SK-N-SH treated with all-trans-retinoic acid at 6 μM for 48 hours (cell line): ENCODE data around the gene IKZF1.

Experiments used
- ATAC-seq: fragments of 200-7000 bp; cut with Tn5 transposase; 3 replicates; pipeline ENCODE4 v1.9.1; 2020; ENCODE audit warnings: mild to moderate bottlenecking, moderate library complexity
- BACH2 ChIP-seq: fragments of 250-450 bp; sonication (Bioruptor Pico); IDR thresholded peaks from 2 replicates; pipeline ENCODE4 v1.9.0; 2021; ENCODE audit warnings: mild to moderate bottlenecking, borderline replicate concordance
- CREB5 ChIP-seq: fragments of 250-450 bp; sonication (Bioruptor Pico); IDR thresholded peaks from 2 replicates; pipeline ENCODE4 v1.5.1; 2020; ENCODE audit warnings: low read depth, mild to moderate bottlenecking, moderate library complexity
- CSDC2 ChIP-seq: fragments of 250-450 bp; sonication (Bioruptor Pico); IDR thresholded peaks from 2 replicates; pipeline ENCODE4 v1.5.0; 2020; ENCODE audit warnings: mild to moderate bottlenecking, moderate library complexity
- CSRNP3 ChIP-seq: fragments of 250-450 bp; sonication (Bioruptor Pico); IDR thresholded peaks from 2 replicates; pipeline ENCODE4 v1.5.1; 2021; ENCODE audit warnings: mild to moderate bottlenecking, moderate library complexity
- ESRRG ChIP-seq: fragments of 250-450 bp; sonication (Bioruptor Pico); IDR thresholded peaks from 2 replicates; pipeline ENCODE4 v1.6.1; 2021; ENCODE audit warnings: mild to moderate bottlenecking
- ISL1 ChIP-seq: fragments of 250-450 bp; sonication (Bioruptor Pico); IDR thresholded peaks from 2 replicates; pipeline ENCODE4 v2.1.2; 2022; ENCODE audit warnings: mild to moderate bottlenecking, moderate library complexity
- OSR1 ChIP-seq: fragments of 250-450 bp; sonication (Bioruptor Pico); IDR thresholded peaks from 2 replicates; pipeline ENCODE4 v1.8.0; 2022; ENCODE audit warnings: moderate library complexity, mild to moderate bottlenecking, inconsistent platforms
- PATZ1 ChIP-seq: fragments of 250-450 bp; sonication (Bioruptor Pico); IDR thresholded peaks from 2 replicates; pipeline ENCODE4 v1.8.0; 2020; ENCODE audit warnings: mild to moderate bottlenecking, moderate library complexity, borderline replicate concordance
- POU6F1 ChIP-seq: fragments of 250-450 bp; sonication (Bioruptor Pico); IDR thresholded peaks from 2 replicates; pipeline ENCODE4 v1.8.0; 2021; ENCODE audit warnings: low read depth, mild to moderate bottlenecking, moderate library complexity, borderline replicate concordance
- PPARA ChIP-seq: fragments of 250-450 bp; sonication (Bioruptor Pico); IDR thresholded peaks from 2 replicates; pipeline ENCODE4 v1.5.0; 2020; ENCODE audit warnings: mild to moderate bottlenecking, borderline replicate concordance
- RARB ChIP-seq: fragments of 250-450 bp; sonication (Bioruptor Pico); IDR thresholded peaks from 2 replicates; pipeline ENCODE4 v1.8.0; 2021; ENCODE audit warnings: mild to moderate bottlenecking, moderate library complexity
- SNAI2 ChIP-seq: fragments of 250-450 bp; sonication (Bioruptor Pico); IDR thresholded peaks from 2 replicates; pipeline ENCODE4 v1.5.0; 2020; ENCODE audit warnings: mild to moderate bottlenecking, moderate library complexity
- TOX ChIP-seq: fragments of 250-450 bp; sonication (Bioruptor Pico); IDR thresholded peaks from 2 replicates; pipeline ENCODE4 v1.8.0; 2021; ENCODE audit warnings: mild to moderate bottlenecking, moderate library complexity, borderline replicate concordance
- TSHZ2 ChIP-seq: fragments of 250-450 bp; sonication (Bioruptor Pico); IDR thresholded peaks from 2 replicates; pipeline ENCODE4 v1.5.0; 2020; ENCODE audit warnings: mild to moderate bottlenecking, moderate library complexity
- ZC3H10 ChIP-seq: fragments of 250-450 bp; sonication (Bioruptor Pico); IDR thresholded peaks from 2 replicates; pipeline ENCODE4 v1.5.1; 2021; ENCODE audit warnings: mild to moderate bottlenecking, moderate library complexity
- ZFP3 ChIP-seq: fragments of 250-450 bp; sonication (Bioruptor Pico); IDR thresholded peaks from 2 replicates; pipeline ENCODE4 v1.5.0; 2020; ENCODE audit warnings: mild to moderate bottlenecking, moderate library complexity
- ZFP30 ChIP-seq: fragments of 450-650 bp; formaldehyde crosslinking; IDR thresholded peaks from 2 replicates; pipeline ENCODE4 v1.5.0; 2022; ENCODE audit warnings: mild to moderate bottlenecking, moderate library complexity
- ZNF565 ChIP-seq: fragments of 450-650 bp; formaldehyde crosslinking; conservative IDR thresholded peaks from 2 replicates; pipeline ENCODE4 v1.5.0; 2020; ENCODE audit warnings: low read depth, mild to moderate bottlenecking, moderate library complexity
- ZNF70 ChIP-seq: fragments of 450-650 bp; formaldehyde crosslinking; IDR thresholded peaks from 2 replicates; pipeline ENCODE4 v1.5.0; 2020; ENCODE audit warnings: mild to moderate bottlenecking, moderate library complexity

The IKZF1 gene

GRCh38 chr7:50317697-50318669 lies 13.5 kb downstream of the IKZF1 start:
- no peak for TF ChIP-seq CREB5 (CRISPR knock-in tag)
- no peak for TF ChIP-seq ZNF70
- no peak for TF ChIP-seq ZNF565
- TF ChIP-seq BACH2 (CRISPR knock-in tag), result no peak
- no peak for TF ChIP-seq RARB (CRISPR knock-in tag)
- no peak for TF ChIP-seq POU6F1 (CRISPR knock-in tag)
- no peak for TF ChIP-seq ZFP3 (CRISPR knock-in tag)
- TF ChIP-seq OSR1 (CRISPR knock-in tag), result no peak
- no peak for TF ChIP-seq ZFP30
- TF ChIP-seq ISL1 (CRISPR knock-in tag), result no peak
- no peak for TF ChIP-seq CSDC2 (CRISPR knock-in tag)
- no peak for ATAC-seq

- TF ChIP-seq ZFP3 (CRISPR knock-in tag), result no peak
- no peak for ATAC-seq
Measured at GRCh38 chr7:50321487-50322067, 17.1 kb downstream of the IKZF1 start.

GRCh38 chr7:50324113-50324512 lies 19.6 kb downstream of the IKZF1 start:
- TF ChIP-seq ZFP30 (no peak), ZNF565 (no peak), POU6F1 (CRISPR knock-in tag) (no peak), ZNF70 (no peak), TOX (CRISPR knock-in tag) (no peak), SNAI2 (no peak), CSDC2 (CRISPR knock-in tag) (no peak), ZFP3 (CRISPR knock-in tag) (no peak), TSHZ2 (CRISPR knock-in tag) (no peak), ESRRG (CRISPR knock-in tag) (no peak), ZC3H10 (CRISPR knock-in tag) (no peak), PATZ1 (CRISPR knock-in tag) (no peak), BACH2 (CRISPR knock-in tag) (no peak), RARB (CRISPR knock-in tag) (no peak), CSRNP3 (CRISPR knock-in tag) (no peak), OSR1 (CRISPR knock-in tag) (no peak), PPARA (no peak)
- ATAC-seq, result no peak
